ENCODE measurements around the gene GALK2.

DNA sequence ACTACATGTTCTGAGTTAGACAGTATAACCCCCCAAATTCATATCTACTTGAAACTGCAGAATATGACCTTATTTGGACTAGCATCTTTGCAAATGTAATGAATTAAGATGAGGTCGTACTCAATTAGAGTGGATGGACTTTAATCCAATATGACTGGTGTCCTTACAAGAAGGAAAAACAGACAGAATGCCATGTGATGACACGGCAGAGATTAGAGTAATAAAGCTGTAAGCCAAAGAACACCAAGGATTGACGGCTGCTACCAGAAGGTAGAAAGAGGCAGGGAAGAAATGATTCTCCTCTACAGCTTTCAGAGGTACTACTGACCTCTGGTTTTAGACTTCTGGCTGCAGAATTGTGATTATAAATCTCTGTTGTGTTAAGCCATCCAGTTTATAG, 30.3 kb downstream of the GALK2 start:
- no peak for TF ChIP-seq EZH2 (IDR thresholded peaks at IDR 0.05; ENCODE audit: low read depth)
- TF ChIP-seq, protein P1, sequence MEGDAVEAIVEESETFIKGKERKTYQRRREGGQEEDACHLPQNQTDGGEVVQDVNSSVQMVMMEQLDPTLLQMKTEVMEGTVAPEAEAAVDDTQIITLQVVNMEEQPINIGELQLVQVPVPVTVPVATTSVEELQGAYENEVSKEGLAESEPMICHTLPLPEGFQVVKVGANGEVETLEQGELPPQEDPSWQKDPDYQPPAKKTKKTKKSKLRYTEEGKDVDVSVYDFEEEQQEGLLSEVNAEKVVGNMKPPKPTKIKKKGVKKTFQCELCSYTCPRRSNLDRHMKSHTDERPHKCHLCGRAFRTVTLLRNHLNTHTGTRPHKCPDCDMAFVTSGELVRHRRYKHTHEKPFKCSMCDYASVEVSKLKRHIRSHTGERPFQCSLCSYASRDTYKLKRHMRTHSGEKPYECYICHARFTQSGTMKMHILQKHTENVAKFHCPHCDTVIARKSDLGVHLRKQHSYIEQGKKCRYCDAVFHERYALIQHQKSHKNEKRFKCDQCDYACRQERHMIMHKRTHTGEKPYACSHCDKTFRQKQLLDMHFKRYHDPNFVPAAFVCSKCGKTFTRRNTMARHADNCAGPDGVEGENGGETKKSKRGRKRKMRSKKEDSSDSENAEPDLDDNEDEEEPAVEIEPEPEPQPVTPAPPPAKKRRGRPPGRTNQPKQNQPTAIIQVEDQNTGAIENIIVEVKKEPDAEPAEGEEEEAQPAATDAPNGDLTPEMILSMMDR (conservative IDR thresholded peaks at IDR 0.05): no peak
